ENCODE data around the gene PTGFRN. TPM values are rescaled to one million over a fixed set of nuclear protein-coding genes. Genes with fewer than 3 reads are reported as not detected.

PTGFRN gene
- total RNA-seq (2022; extraction: Qiagen RNA extraction; ENCODE audit: low read depth), result 12.0 to 15.7 TPM (median 15.3 TPM) in 5 replicates

GRCh38 chr1:116909512-116910378 lies at the start of gene PTGFRN:
PTGFRN (plus strand) TSS chr1:116909916; CDS start chr1:116910204, 288 bp downstream.

GRCh38 chr1:117001254-117001927 lies 91.7 kb downstream of the PTGFRN start, which contains the start of gene CD101:
CD101 (plus strand) TSS chr1:117001760; CDS start chr1:117001818, 58 bp downstream.

Other genes with a start within 250 kb of the PTGFRN start
- 14.4 to 21.3 TPM (median 19.2 TPM) in 5 replicates for gene IGSF3, start 242.2 kb upstream of the PTGFRN start, total RNA-seq (2022; extraction: Qiagen RNA extraction; ENCODE audit: low read depth)
- gene CD2, start 155.5 kb upstream of the PTGFRN start, total RNA-seq (2022; extraction: Qiagen RNA extraction; ENCODE audit: low read depth), result not detected in 5 replicates
- 0.06 to 0.35 TPM (median 0.10 TPM) in 5 replicates for gene CD101, start 91.8 kb downstream of the PTGFRN start, total RNA-seq (2022; extraction: Qiagen RNA extraction; ENCODE audit: low read depth)
- gene TTF2, start 150.4 kb downstream of the PTGFRN start, total RNA-seq (2022; extraction: Qiagen RNA extraction; ENCODE audit: low read depth), result 15.1 to 22.0 TPM (median 18.3 TPM) in 5 replicates
- 0.66 to 1.7 TPM (median 1.3 TPM) in 5 replicates for gene TRIM45, start 211.8 kb downstream of the PTGFRN start, total RNA-seq (2022; extraction: Qiagen RNA extraction; ENCODE audit: low read depth)